GM23248 (cell line): ENCODE results near the gene UBE4A. TPM values are rescaled to one million over a fixed set of nuclear protein-coding genes. Genes with fewer than 3 reads are reported as not detected.

Experiments used
- DNase-seq: peaks from one replicate; pipeline ENCODE4 v3.0.0-alpha.2; 2015
- H2AFZ ChIP-seq: fragments of 200-600 bp; sonication (generic); 2 replicates; pipeline ENCODE4 v1.6.1; 2016; ENCODE audit warnings: antibody characterized with exemption
- H3F3A ChIP-seq: fragments of 200-600 bp; sonication (generic); 2 replicates; pipeline ENCODE4 v1.6.1; 2016; ENCODE audit warnings: mild to moderate bottlenecking, antibody characterized with exemption, mixed run types; ENCODE audit not compliant: insufficient read depth
- H3K27ac ChIP-seq: fragments of 200-600 bp; sonication (generic); 2 replicates; pipeline ENCODE4 v1.5.1; 2016; ENCODE audit warnings: mild to moderate bottlenecking
- H3K27me3 ChIP-seq: fragments of 200-600 bp; sonication (generic); replicated peaks from 2 replicates; pipeline ENCODE4 v1.6.1; 2016; ENCODE audit warnings: mild to moderate bottlenecking; ENCODE audit not compliant: insufficient read depth
- H3K36me3 ChIP-seq: fragments of 200-600 bp; sonication (generic); 2 replicates; pipeline ENCODE4 v1.6.1; 2016; ENCODE audit warnings: low read depth, mild to moderate bottlenecking
- H3K4me1 ChIP-seq: fragments of 200-600 bp; sonication (generic); 2 replicates; pipeline ENCODE4 v1.6.1; 2016; ENCODE audit warnings: mild to moderate bottlenecking; ENCODE audit not compliant: insufficient read depth
- H3K4me2 ChIP-seq: fragments of 200-600 bp; sonication (generic); one replicate; pipeline ENCODE4 v1.6.1; 2016; ENCODE audit warnings: mild to moderate bottlenecking; ENCODE audit not compliant: unreplicated experiment
- H3K4me3 ChIP-seq: fragments of 200-600 bp; sonication (generic); 2 replicates; pipeline ENCODE4 v1.5.1; 2016; ENCODE audit warnings: mild to moderate bottlenecking
- H3K79me2 ChIP-seq: fragments of 200-600 bp; sonication (generic); 2 replicates; pipeline ENCODE4 v1.6.1; 2016; ENCODE audit warnings: mild to moderate bottlenecking; ENCODE audit not compliant: insufficient read depth
- H3K9ac ChIP-seq: fragments of 200-600 bp; sonication (generic); 2 replicates; pipeline ENCODE4 v1.6.1; 2016; ENCODE audit warnings: mild to moderate bottlenecking
- H3K9me2 ChIP-seq: fragments of 200-600 bp; sonication (generic); 2 replicates; pipeline ENCODE4 v1.6.1; 2016; ENCODE audit warnings: mixed run types, mild to moderate bottlenecking, moderate library complexity; ENCODE audit not compliant: insufficient read depth
- H3K9me3 ChIP-seq: fragments of 200-600 bp; sonication (generic); one replicate; pipeline ENCODE4 v1.6.1; 2017; ENCODE audit warnings: low read depth
- H4K20me1 ChIP-seq: fragments of 200-600 bp; sonication (generic); 2 replicates; pipeline ENCODE4 v1.6.0; 2016; ENCODE audit not compliant: insufficient read depth
- EZH2 ChIP-seq: fragments of 200-600 bp; sonication (generic); IDR thresholded peaks from 2 replicates; pipeline ENCODE4 v1.6.1; 2018; ENCODE audit warnings: antibody characterized with exemption, mild to moderate bottlenecking; ENCODE audit not compliant: insufficient read depth, poor library complexity, severe bottlenecking
- EZH2phosphoT487 ChIP-seq: fragments of 200-600 bp; sonication (generic); IDR thresholded peaks from 2 replicates; pipeline ENCODE4 v1.6.1; 2018; ENCODE audit warnings: antibody characterized with exemption, moderate library complexity, mild to moderate bottlenecking, low read depth; ENCODE audit not compliant: insufficient read depth
- WGBS, 2 experiments: methylation state at CpG; one replicate each; pipeline ENCODE4 v1.1.6; 2015 to 2017; ENCODE audit warnings: low lambda C conversion rate in 2 of 2, low coverage in 1 of 2; ENCODE audit errors: missing lambda C conversion rate in 2 of 2; 5-methylcytosine and 5-hydroxymethylcytosine counted together
- in situ Hi-C: fragments of 300-500 bp; cut with MboI; formaldehyde crosslinking; loops from 2 replicates; pipeline ENCODE4 v1.15.0; 2020
- polyA plus RNA-seq: library from polyadenylated mRNA; unstranded; fragments of >200 nt; fragmentation: Nextera tagmentation; extraction: Ambion mirVana; gene quantifications from 2 replicates; pipeline ENCODE4 v1.2.1, GENCODE V29; 2016
- total RNA-seq: library from RNA; depleted of rRNA; stranded (reverse); fragments of >200 nt; shearing (Covaris generic); gene quantifications from 2 replicates; pipeline ENCODE4 v1.2.3, GENCODE V29; 2014

UBE4A gene
- total and polyA plus RNA-seq, 2 experiments from 2014 or later: 25.4 to 50.6 TPM

DNA sequence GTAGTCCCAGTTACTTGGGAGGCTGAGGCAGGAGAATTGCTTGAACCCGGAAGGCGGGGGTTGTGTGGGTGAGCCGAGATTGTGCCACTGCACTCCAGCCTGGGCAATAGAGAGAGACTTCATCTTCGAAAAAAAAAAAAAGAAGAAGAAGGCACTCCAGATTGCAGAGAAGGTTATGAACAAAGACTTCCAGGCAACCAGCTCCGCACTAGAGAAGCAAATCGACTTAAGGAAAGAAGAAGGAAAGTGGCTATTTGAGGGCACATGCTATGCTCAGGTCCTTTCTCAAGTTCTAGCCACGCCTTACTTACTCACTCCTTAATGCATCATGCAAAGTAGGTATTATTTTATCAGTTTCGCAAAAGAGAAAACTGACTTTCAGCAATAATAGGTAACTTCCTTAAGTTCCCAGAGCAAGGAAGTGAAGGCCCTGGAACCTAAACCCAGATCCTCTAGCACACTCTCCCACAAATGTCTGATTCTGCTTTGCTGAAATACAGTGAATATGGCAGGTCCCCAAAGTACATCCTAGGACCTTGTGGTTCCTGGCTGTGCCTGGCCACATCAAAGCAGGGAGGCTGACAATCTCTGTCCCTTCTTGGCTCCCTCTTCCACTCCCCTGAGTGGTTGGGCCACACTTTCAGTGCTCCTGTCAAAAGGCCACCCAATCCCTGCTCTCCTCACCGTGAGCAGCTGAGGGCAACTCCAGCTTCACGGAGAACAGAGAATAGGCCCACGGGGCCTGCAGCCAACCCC is 40.6 kb upstream of the UBE4A start:
- no peak overlapping the region for H3K9ac ChIP-seq
- H3K4me2 ChIP-seq: no peak overlapping the region
- no peak overlapping the region for H2AFZ ChIP-seq
- H3K27ac ChIP-seq: no peak overlapping the region
- DNase-seq: no peak
- no peaks in the 10 kb centered on the region for H3K4me1 ChIP-seq
- H3F3A ChIP-seq: no peaks in the 10 kb centered on the region
- no peaks in the 10 kb centered on the region for H3K9me3 ChIP-seq
- no peaks in the 10 kb centered on the region for H4K20me1 ChIP-seq
- H3K9me2 ChIP-seq: no peaks in the 10 kb centered on the region
- H3K4me3 ChIP-seq: no peak overlapping the region
- in situ Hi-C loops: no loop called here
- no peaks in the 10 kb centered on the region for H3K36me3 ChIP-seq
- H3K27me3 ChIP-seq: peaks cover 4% of the 10 kb centered on the region; the same call in 1 of the 2 replicates
- 81% methylated on average over 9 to 11 of the region's 11 CpGs for WGBS, 2 experiments
- TF ChIP-seq EZH2: no peak
- no peak for TF ChIP-seq EZH2phosphoT487
- H3K79me2 ChIP-seq: no peaks in the 10 kb centered on the region

DNA sequence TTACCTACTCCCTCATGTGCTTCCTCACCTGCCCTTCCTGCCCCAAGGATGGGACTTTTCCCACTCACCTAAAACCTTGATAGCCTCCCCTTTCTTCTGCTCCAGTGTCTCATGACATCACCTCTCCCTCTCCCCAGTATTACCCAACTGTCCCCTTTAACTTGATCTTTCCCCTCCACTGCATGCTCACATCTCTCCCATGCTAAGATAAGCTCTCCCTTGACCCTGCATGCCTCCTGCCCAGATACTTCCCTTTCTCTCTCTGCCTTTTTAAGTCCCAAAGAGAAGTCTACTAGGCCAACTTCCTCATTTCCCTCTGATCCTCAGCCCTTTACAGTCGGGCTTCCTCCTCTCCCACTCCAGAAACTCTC is 40.1 kb upstream of the UBE4A start:
- no peaks in the 10 kb centered on the region for H3K9me2 ChIP-seq
- 53 to 56% methylated on average over 1 of the region's 1 CpG for WGBS, 2 experiments
- no peak overlapping the region for H3K27ac ChIP-seq
- no peaks in the 10 kb centered on the region for H3K79me2 ChIP-seq
- in situ Hi-C loops: no loop called here
- no peaks in the 10 kb centered on the region for H3K4me1 ChIP-seq
- no peak overlapping the region for H3K4me3 ChIP-seq
- no peak overlapping the region for H3K4me2 ChIP-seq
- no peaks in the 10 kb centered on the region for H4K20me1 ChIP-seq
- no peak overlapping the region for H2AFZ ChIP-seq
- H3K27me3 ChIP-seq: peaks cover 4% of the 10 kb centered on the region; the same call in 1 of the 2 replicates
- no peak for DNase-seq
- no peaks in the 10 kb centered on the region for H3F3A ChIP-seq
- H3K9me3 ChIP-seq: no peaks in the 10 kb centered on the region
- no peaks in the 10 kb centered on the region for H3K36me3 ChIP-seq
- TF ChIP-seq EZH2phosphoT487: no peak
- no peak overlapping the region for H3K9ac ChIP-seq

DNA sequence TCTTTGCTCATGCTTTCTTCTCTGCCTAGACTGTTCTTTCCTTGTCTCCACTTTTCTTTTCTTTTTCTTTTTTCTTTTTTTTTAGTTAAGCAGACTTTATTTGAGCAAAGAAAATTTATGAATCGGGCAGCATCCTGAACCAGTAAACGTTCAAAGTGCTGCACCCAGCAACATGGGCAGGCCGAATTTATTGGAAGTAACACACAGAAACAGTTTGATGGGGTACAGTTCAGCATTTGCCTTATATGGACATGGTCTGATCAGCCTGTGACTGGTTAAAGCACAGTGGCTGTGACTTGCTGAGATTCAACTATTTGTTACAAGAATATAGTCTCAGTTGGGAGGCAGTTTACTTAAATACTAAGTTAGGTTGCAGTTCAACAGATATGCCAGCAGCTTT is 38.9 kb upstream of the UBE4A start:
- H3K4me2 ChIP-seq: no peak overlapping the region
- H3K9me3 ChIP-seq: no peaks in the 10 kb centered on the region
- H3K4me1 ChIP-seq: no peaks in the 10 kb centered on the region
- no peaks in the 10 kb centered on the region for H3F3A ChIP-seq
- H4K20me1 ChIP-seq: no peaks in the 10 kb centered on the region
- H3K4me3 ChIP-seq: no peak overlapping the region
- H3K36me3 ChIP-seq: no peaks in the 10 kb centered on the region
- no peaks in the 10 kb centered on the region for H3K79me2 ChIP-seq
- no peak overlapping the region for H3K9ac ChIP-seq
- H2AFZ ChIP-seq: no peak overlapping the region
- H3K9me2 ChIP-seq: no peaks in the 10 kb centered on the region
- TF ChIP-seq EZH2 (no peak), EZH2phosphoT487 (no peak)
- no peak overlapping the region for H3K27ac ChIP-seq
- WGBS, 2 experiments: 58 to 66% methylated on average over 3 of the region's 3 CpGs
- in situ Hi-C loops: no loop called here
- H3K27me3 ChIP-seq: no peaks in the 10 kb centered on the region; the same call in 1 of the 2 replicates
- DNase-seq: no peak

DNA sequence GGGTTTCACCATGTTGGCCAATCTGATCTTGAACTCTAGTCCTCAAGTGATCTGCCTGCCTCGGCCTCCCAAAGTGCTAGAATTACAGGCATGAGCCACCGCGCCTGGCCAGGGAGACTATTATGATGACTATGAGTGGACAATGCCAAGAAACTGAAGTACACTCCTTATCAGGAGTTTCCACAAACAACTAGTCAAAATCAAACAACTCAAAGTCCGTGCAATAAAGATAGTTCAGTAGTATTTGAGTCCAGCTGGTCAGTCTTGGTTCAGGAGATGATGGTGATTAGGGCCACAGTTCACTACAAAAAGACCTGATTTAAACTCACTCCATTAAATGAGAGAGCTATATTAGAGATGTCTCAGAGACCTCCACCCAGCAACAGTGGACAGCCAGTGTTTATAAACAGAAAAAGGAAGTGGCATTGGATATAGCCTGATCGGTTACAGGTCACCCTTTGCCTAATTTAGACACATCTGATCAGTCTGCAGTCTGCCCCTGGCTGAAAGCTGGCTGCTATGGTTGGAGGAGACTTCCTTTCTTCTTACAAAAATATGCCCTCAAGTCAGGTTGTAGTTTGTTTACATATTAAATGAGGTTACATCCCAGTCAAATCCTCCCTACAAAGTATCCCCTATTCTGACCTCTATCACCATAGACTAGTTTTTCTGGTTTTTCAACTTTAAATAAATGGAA is 37.9 kb upstream of the UBE4A start:
- no peaks in the 10 kb centered on the region for H3K36me3 ChIP-seq
- H3K27me3 ChIP-seq: no peaks in the 10 kb centered on the region; the same call in 1 of the 2 replicates
- H3K4me1 ChIP-seq: no peaks in the 10 kb centered on the region
- H2AFZ ChIP-seq: no peak overlapping the region
- no peaks in the 10 kb centered on the region for H3K9me2 ChIP-seq
- DNase-seq: no peak
- no peaks in the 10 kb centered on the region for H3F3A ChIP-seq
- H3K9me3 ChIP-seq: no peaks in the 10 kb centered on the region
- no peak overlapping the region for H3K9ac ChIP-seq
- no peak for TF ChIP-seq EZH2
- TF ChIP-seq EZH2phosphoT487: no peak
- no peak overlapping the region for H3K4me2 ChIP-seq
- in situ Hi-C loops: no loop called here
- H4K20me1 ChIP-seq: no peaks in the 10 kb centered on the region
- no peak overlapping the region for H3K27ac ChIP-seq
- WGBS, 2 experiments: 19 to 21% methylated on average over 5 of the region's 5 CpGs
- no peak overlapping the region for H3K4me3 ChIP-seq
- H3K79me2 ChIP-seq: no peaks in the 10 kb centered on the region
